Tibial nerve (tissue), 4 donors: ENCODE results near the gene UGT1A7. TPM values are rescaled to one million over a fixed set of nuclear protein-coding genes. Genes with fewer than 3 reads are reported as not detected.

Experiments used
- DNase-seq, 2 donors: peaks; one replicate each; pipeline ENCODE4 v3.0.0-alpha.2; 2019; ENCODE audit warnings: low spot score in 2 of 2
- H3K27ac ChIP-seq, 4 donors: fragments of 200-600 bp; sonication (generic) in 3 of 4; one replicate each; pipeline ENCODE4 v1.5.1; 2017 to 2019; ENCODE audit warnings: mild to moderate bottlenecking in 1 of 4
- H3K27me3 ChIP-seq, 2 donors: fragments of 200-600 bp; sonication (generic) in 1 of 2; one replicate each; pipeline versions ENCODE4 v1.5.1 to v1.6.0; 2017 to 2019
- H3K36me3 ChIP-seq, 3 donors: fragments of 200-600 bp; sonication (generic); one replicate each; pipeline ENCODE4 v1.5.1; 2018 to 2019
- H3K4me1 ChIP-seq, 4 donors: fragments of 200-600 bp; sonication (generic) in 3 of 4; one replicate each; pipeline ENCODE4 v1.5.1; 2017 to 2019
- H3K4me3 ChIP-seq, 4 donors: fragments of 200-600 bp; sonication (generic) in 3 of 4; one replicate each; pipeline ENCODE4 v1.5.1; 2017 to 2019; ENCODE audit warnings: mild to moderate bottlenecking in 1 of 4, moderate library complexity in 1 of 4
- H3K9me3 ChIP-seq, 4 donors: fragments of 200-600 bp; sonication (generic) in 3 of 4; one replicate each; pipeline ENCODE4 v1.5.1; 2017 to 2019
- CTCF ChIP-seq, 5 experiments: fragments of 200-600 bp in 3 of 5; fragments of 450-650 bp in 2 of 5; sonication (generic) in 3 of 5; IDR thresholded peaks; one replicate each; pipeline ENCODE4 v1.5.1; 2016 to 2019; ENCODE audit warnings: antibody characterized with exemption in 5 of 5, mild to moderate bottlenecking in 3 of 5, moderate library complexity in 2 of 5
- EP300 ChIP-seq, 2 donors: sonication (generic); formaldehyde crosslinking; IDR thresholded peaks; one replicate each; pipeline ENCODE4 v1.6.1; 2017; ENCODE audit warnings: antibody characterized with exemption in 2 of 2, mild to moderate bottlenecking in 1 of 2
- POLR2A ChIP-seq, 2 donors: fragments of 450-650 bp; IDR thresholded peaks; one replicate each; pipeline ENCODE4 v1.6.1; 2017; ENCODE audit warnings: antibody characterized with exemption in 2 of 2, mild to moderate bottlenecking in 2 of 2, moderate library complexity in 2 of 2
- WGBS, 2 donors: methylation state at CpG; one replicate each; pipeline ENCODE4 v1.1.5; 2018; 5-methylcytosine and 5-hydroxymethylcytosine counted together
- total RNA-seq, 4 donors: library from RNA; depleted of rRNA; stranded (reverse); fragments of >200 nt; gene quantifications; one replicate each; pipeline ENCODE4 v1.1.0, GENCODE V29; 2016

The UGT1A7 gene
- total RNA-seq, 4 donors from 2014 or later: not detected

DNA sequence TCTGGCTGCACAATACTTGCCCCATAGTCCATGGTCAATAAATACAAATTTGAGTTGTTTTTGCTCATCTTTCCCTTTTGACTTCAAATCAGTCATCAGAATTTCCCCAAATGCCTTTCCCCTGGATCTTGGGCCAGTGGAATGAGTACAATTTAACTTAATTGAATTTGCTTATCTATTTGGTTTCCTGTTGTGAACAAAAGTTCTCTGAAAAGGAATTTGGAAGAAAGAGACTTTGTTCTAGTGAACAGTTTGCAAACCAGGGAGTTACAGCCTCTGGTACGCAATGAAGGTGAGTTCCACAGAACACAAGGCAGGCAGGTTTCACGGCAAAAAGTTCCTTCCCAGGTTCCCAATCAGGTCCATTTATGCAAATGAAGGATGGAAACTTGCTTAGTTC lies 77.1 kb downstream of the UGT1A7 start:
- Histone ChIP-seq H3K9me3 (no peaks in the 10 kb centered on the region), H3K36me3 (no peaks in the 10 kb centered on the region), H3K4me3 (no peak overlapping the region), H3K27me3 (no peaks in the 10 kb centered on the region), H3K4me1 (no peaks in the 10 kb centered on the region), H3K27ac (no peak overlapping the region)
- DNase-seq: no peak
- 88 to 91% methylated on average over 2 of the region's 2 CpGs for WGBS, 2 donors
- TF ChIP-seq POLR2A (IDR thresholded peaks at IDR 0.05) (no peak), CTCF (IDR thresholded peaks at IDR 0.05) (no peak), EP300 (IDR thresholded peaks at IDR 0.05) (no peak)

- Histone ChIP-seq H3K27me3 (no peaks in the 10 kb centered on the region), H3K27ac (no peak within 1 kb of the TSS), H3K9me3 (no peaks in the 10 kb centered on the region), H3K4me3 (no peak within 1 kb of the TSS), H3K4me1 (no peaks in the 10 kb centered on the region), H3K36me3 (no peaks in the 10 kb centered on the region)
- whole genome bisulfite sequencing, 2 donors: 89 to 95% methylated on average over 6 of the region's 6 CpGs
- no peak for TF ChIP-seq CTCF (IDR thresholded peaks at IDR 0.05)
- no peak for TF ChIP-seq EP300 (IDR thresholded peaks at IDR 0.05)
- TF ChIP-seq POLR2A (IDR thresholded peaks at IDR 0.05): no peak
- no peak for DNase-seq
Observed at GRCh38 chr2:233760043-233760442, 78.3 kb downstream of the UGT1A7 start, which contains the start of gene UGT1A1. Gene UGT1A1 (plus strand): TSS chr2:233760270. CDS start chr2:233760288, 18 bp downstream.

- no peak overlapping the region for H3K4me3 ChIP-seq
- TF ChIP-seq CTCF (IDR thresholded peaks at IDR 0.05): no peak
- no peak for TF ChIP-seq POLR2A (IDR thresholded peaks at IDR 0.05)
- TF ChIP-seq EP300 (IDR thresholded peaks at IDR 0.05): no peak
- no peak overlapping the region for H3K27ac ChIP-seq
- H3K36me3 ChIP-seq: no peaks in the 10 kb centered on the region
- 82 to 90% methylated on average over 4 of the region's 4 CpGs for WGBS, 2 donors
- H3K27me3 ChIP-seq: no peaks in the 10 kb centered on the region
- no peaks in the 10 kb centered on the region for H3K4me1 ChIP-seq
- no peak for DNase-seq
- H3K9me3 ChIP-seq: no peaks in the 10 kb centered on the region
Observed at GRCh38 chr2:233761040-233761769, 79.5 kb downstream of the UGT1A7 start.

DNA sequence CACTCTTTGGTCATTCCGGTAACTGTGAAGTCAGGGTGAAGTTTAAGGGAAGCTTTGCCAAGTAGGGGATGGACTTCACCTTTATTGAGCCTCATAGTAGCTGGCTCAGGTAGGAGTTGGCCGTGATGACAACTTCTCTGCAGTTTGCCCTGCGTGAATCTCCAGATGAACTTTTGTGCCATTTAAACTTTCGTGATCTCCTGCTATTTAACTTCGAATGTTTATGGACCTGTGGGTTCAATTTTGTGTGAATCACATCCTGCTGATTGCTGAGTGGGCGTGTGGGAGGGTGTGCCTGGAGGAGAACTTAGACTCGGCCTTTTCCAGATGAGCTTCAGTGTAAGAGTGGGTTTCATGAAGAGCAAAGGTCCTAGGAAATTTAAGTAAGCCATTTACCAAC lies 82.6 kb downstream of the UGT1A7 start:
- Histone ChIP-seq H3K27ac (no peak overlapping the region), H3K4me1 (no peaks in the 10 kb centered on the region), H3K27me3 (no peaks in the 10 kb centered on the region), H3K9me3 (no peaks in the 10 kb centered on the region), H3K36me3 (no peaks in the 10 kb centered on the region), H3K4me3 (no peak overlapping the region)
- WGBS, 2 donors: 44 to 58% methylated on average over 7 of the region's 7 CpGs
- no peak for DNase-seq
- TF ChIP-seq CTCF (IDR thresholded peaks at IDR 0.05) (no peak), EP300 (IDR thresholded peaks at IDR 0.05) (no peak), POLR2A (IDR thresholded peaks at IDR 0.05) (no peak)

DNA sequence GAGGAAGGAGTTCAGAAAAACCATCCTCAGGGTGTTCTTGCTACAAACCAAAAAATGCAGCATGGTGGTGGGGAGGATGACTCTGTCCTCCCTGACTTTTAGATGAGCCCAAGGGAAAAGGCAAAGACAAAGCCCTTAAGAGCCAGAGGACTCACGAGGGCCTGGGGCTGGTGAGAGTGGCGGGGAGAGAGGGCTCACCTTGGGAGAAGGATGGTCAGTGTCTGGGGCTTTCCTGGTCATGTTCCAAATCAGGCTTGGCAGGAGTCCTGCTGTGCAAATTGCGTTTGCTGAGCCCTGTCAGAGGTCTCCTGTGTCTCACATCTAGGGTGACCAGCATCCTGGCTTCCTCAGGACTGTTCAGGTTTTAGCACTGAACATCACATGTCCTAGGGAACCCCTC lies 83.1 kb downstream of the UGT1A7 start:
- H3K27ac ChIP-seq: no peak overlapping the region
- WGBS, 2 donors: 43 to 64% methylated on average over 3 of the region's 3 CpGs
- no peak for TF ChIP-seq POLR2A (IDR thresholded peaks at IDR 0.05)
- TF ChIP-seq EP300 (IDR thresholded peaks at IDR 0.05): no peak
- no peak for TF ChIP-seq CTCF (IDR thresholded peaks at IDR 0.05)

More for the DNA sequence above, 83.1 kb downstream of the UGT1A7 start:
- no peak overlapping the region for H3K4me3 ChIP-seq
- H3K9me3 ChIP-seq: no peaks in the 10 kb centered on the region
- no peak for DNase-seq
- no peaks in the 10 kb centered on the region for H3K36me3 ChIP-seq
- no peaks in the 10 kb centered on the region for H3K27me3 ChIP-seq
- H3K4me1 ChIP-seq: no peaks in the 10 kb centered on the region
